ENCODE results near the gene TMEM40. TPM values are rescaled to one million over a fixed set of nuclear protein-coding genes. Genes with fewer than 3 reads are reported as not detected.

TMEM40 gene
- total RNA-seq, 3 donors from 2014 or later (not counting 1 experiment from before 2014, with no cell fraction given), result 5.3 to 6.5 TPM; not detected in 1

DNA sequence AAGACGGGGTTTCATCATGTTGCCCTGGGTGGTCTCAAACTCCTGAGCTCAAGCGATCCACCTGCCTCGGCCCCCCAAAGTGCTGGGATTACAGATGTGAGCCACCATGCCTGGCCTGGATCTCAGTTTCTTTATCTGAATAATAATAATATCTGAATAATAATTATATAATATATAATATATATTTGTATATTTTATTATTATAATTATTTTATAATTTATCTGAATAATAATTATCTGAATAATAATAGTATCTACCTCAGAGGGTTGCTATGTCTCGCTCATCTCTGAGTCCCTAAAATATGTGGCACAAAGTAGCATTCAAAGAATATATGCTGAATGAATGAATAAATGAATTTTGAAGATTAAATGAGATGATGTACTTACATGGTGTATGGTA is 44.8 kb downstream of the TMEM40 start:
- no peak for ATAC-seq
- TF ChIP-seq, protein P1, sequence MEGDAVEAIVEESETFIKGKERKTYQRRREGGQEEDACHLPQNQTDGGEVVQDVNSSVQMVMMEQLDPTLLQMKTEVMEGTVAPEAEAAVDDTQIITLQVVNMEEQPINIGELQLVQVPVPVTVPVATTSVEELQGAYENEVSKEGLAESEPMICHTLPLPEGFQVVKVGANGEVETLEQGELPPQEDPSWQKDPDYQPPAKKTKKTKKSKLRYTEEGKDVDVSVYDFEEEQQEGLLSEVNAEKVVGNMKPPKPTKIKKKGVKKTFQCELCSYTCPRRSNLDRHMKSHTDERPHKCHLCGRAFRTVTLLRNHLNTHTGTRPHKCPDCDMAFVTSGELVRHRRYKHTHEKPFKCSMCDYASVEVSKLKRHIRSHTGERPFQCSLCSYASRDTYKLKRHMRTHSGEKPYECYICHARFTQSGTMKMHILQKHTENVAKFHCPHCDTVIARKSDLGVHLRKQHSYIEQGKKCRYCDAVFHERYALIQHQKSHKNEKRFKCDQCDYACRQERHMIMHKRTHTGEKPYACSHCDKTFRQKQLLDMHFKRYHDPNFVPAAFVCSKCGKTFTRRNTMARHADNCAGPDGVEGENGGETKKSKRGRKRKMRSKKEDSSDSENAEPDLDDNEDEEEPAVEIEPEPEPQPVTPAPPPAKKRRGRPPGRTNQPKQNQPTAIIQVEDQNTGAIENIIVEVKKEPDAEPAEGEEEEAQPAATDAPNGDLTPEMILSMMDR (IDR thresholded peaks at IDR 0.05), result no peak
- H3K27me3 Mint-ChIP-seq (ENCODE audit: low read depth in 2 of 2), result peaks cover 6 to 27% of the 10 kb centered on the region in 2 donors

DNA sequence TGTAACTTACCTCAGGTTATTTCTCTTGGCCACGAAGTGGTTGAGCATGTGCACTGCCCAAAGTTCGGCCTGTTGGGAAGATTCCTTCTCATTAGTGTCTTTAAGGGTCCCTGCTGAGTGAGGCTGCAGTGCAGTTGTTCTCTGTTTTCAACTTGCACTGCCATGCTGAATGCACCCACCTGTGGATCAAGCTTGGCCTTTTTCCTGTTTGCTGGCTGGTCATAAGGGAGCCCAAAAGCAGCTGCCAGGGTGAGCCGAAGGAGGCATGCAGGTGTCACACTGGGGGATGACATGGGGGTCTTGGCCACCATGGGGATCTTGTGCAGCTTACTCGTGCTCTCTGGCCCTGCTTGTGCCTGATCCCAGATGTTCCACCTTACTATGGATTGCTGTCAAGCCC is 49.0 kb downstream of the TMEM40 start:
- DNase-seq, result no peak
- H3K27me3 Mint-ChIP-seq (ENCODE audit: low read depth in 2 of 2), result peaks cover 11 to 59% of the 10 kb centered on the region in 2 donors
- Histone ChIP-seq H3K36me3 (ENCODE audit: control insufficient read depth, insufficient read depth, low read length) (no peaks in the 10 kb centered on the region), H3K9me3 (ENCODE audit: control insufficient read depth, insufficient read depth, low read length) (no peaks in the 10 kb centered on the region), H3K27ac (ENCODE audit: low read length) (no peak overlapping the region), H3K4me1 (ENCODE audit: control insufficient read depth, insufficient read depth, low read length) (no peaks in the 10 kb centered on the region), H3K4me3 (ENCODE audit: low read length) (no peak overlapping the region), H3K27me3 (ENCODE audit: control insufficient read depth, insufficient read depth, low read length) (no peaks in the 10 kb centered on the region)
- TF ChIP-seq, protein P1 (IDR thresholded peaks at IDR 0.05), result no peak
- no peak for ATAC-seq
- no peaks in the 10 kb centered on the region for H3K4me1 Mint-ChIP-seq
- no peak overlapping the region for H3K27ac Mint-ChIP-seq
- H3K4me3 Mint-ChIP-seq, result no peak overlapping the region
- intact Hi-C loops (cut with micrococcal nuclease), result no loop called here
- H3K9me3 Mint-ChIP-seq, result no peaks in the 10 kb centered on the region
- WGBS (ENCODE audit: insufficient coverage), result 70% methylated on average over 4 of the region's 4 CpGs
- no peaks in the 10 kb centered on the region for H3K36me3 Mint-ChIP-seq

More for the DNA sequence above, 44.8 kb downstream of the TMEM40 start:
- 100% methylated on average over 4 of the region's 4 CpGs for WGBS (ENCODE audit: insufficient coverage)
- no peak for DNase-seq
- no peaks in the 10 kb centered on the region for H3K9me3 Mint-ChIP-seq
- H3K36me3 Mint-ChIP-seq, result no peaks in the 10 kb centered on the region
- intact Hi-C loops (cut with micrococcal nuclease), result no loop called here
- H3K4me1 Mint-ChIP-seq, result peaks cover under 1% of the 10 kb centered on the region in 2 donors
- Histone ChIP-seq H3K27me3 (ENCODE audit: control insufficient read depth, insufficient read depth, low read length) (no peaks in the 10 kb centered on the region), H3K27ac (ENCODE audit: low read length) (no peak overlapping the region), H3K9me3 (ENCODE audit: control insufficient read depth, insufficient read depth, low read length) (no peaks in the 10 kb centered on the region), H3K36me3 (ENCODE audit: control insufficient read depth, insufficient read depth, low read length) (no peaks in the 10 kb centered on the region), H3K4me3 (ENCODE audit: low read length) (no peak overlapping the region), H3K4me1 (ENCODE audit: control insufficient read depth, insufficient read depth, low read length) (no peaks in the 10 kb centered on the region)
- no peak overlapping the region for H3K27ac Mint-ChIP-seq
- H3K4me3 Mint-ChIP-seq, result no peak overlapping the region

DNA sequence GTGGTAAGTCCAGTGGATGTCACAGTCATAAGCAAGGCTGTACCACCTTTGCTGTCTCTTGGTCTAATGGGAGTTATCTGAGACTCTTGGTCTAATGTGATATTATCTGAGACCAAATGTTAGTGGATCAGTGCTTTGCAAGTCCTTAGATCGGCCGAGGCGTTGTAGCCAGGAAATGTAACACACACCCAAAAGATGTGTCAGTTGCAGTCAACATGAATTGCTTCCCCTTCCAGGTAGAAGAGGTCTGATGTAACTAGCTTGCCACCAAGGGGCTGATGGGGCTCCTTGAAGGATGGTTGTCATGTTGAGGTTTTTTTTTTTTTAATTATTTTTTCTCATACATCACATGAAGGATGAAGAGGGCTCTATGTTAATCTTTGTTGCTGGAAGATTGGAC is 49.7 kb downstream of the TMEM40 start:
- ATAC-seq, result no peak
- H3K9me3 Mint-ChIP-seq, result no peaks in the 10 kb centered on the region
- peaks cover 11 to 60% of the 10 kb centered on the region in 2 donors for H3K27me3 Mint-ChIP-seq (ENCODE audit: low read depth in 2 of 2)
- no peaks in the 10 kb centered on the region for H3K4me1 Mint-ChIP-seq
- TF ChIP-seq, protein P1 (IDR thresholded peaks at IDR 0.05), result no peak
- Histone ChIP-seq H3K4me3 (ENCODE audit: low read length) (no peak overlapping the region), H3K9me3 (ENCODE audit: control insufficient read depth, insufficient read depth, low read length) (no peaks in the 10 kb centered on the region), H3K27me3 (ENCODE audit: control insufficient read depth, insufficient read depth, low read length) (no peaks in the 10 kb centered on the region), H3K4me1 (ENCODE audit: control insufficient read depth, insufficient read depth, low read length) (no peaks in the 10 kb centered on the region), H3K36me3 (ENCODE audit: control insufficient read depth, insufficient read depth, low read length) (no peaks in the 10 kb centered on the region), H3K27ac (ENCODE audit: low read length) (no peak overlapping the region)
- 62% methylated on average over 3 of the region's 3 CpGs for WGBS (ENCODE audit: insufficient coverage)
- H3K27ac Mint-ChIP-seq, result no peak overlapping the region
- no peak for DNase-seq
- H3K36me3 Mint-ChIP-seq, result no peaks in the 10 kb centered on the region
- H3K4me3 Mint-ChIP-seq, result no peak overlapping the region
- intact Hi-C loops (cut with micrococcal nuclease), result no loop called here

DNA sequence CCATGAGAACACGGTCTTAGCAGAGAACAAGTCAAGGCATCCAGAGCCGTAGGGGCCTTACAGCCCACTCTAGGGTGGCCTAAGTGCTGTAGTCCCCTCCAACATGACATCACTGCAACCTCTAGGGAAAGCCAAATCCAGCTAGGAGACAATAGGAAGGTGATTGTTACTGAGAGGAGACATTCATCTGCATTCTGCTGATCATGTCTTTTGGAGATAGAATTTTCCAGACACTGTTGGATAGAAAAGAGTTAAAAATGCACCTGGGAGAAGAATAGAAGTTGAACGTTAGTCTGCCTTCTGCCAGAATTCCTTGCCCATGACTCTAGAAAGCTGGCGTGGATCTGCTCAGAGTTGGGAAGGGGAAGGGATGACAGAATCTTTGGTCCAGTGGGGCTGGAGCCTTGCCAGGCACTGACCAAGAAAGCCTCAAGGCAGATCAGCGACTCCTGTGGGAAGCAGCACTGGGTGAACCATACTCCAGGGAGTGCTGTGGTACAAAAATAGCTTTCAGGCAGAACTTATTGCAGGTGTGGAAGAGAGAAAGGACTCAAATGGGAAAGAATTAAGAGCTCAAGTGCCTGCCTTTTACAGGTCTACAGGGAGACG is 50.4 kb downstream of the TMEM40 start:
- Mint-ChIP-seq H3K4me1 (no peaks in the 10 kb centered on the region), H3K36me3 (no peaks in the 10 kb centered on the region), H3K9me3 (no peaks in the 10 kb centered on the region), H3K27ac (no peak overlapping the region), H3K27me3 (ENCODE audit: low read depth in 2 of 2) (peaks cover 11 to 60% of the 10 kb centered on the region in 2 donors), H3K4me3 (no peak overlapping the region)
- DNase-seq (no peak), ATAC-seq (no peak)
- Histone ChIP-seq H3K9me3 (ENCODE audit: control insufficient read depth, insufficient read depth, low read length) (no peaks in the 10 kb centered on the region), H3K4me1 (ENCODE audit: control insufficient read depth, insufficient read depth, low read length) (no peaks in the 10 kb centered on the region), H3K4me3 (ENCODE audit: low read length) (no peak overlapping the region), H3K27me3 (ENCODE audit: control insufficient read depth, insufficient read depth, low read length) (no peaks in the 10 kb centered on the region), H3K27ac (ENCODE audit: low read length) (no peak overlapping the region), H3K36me3 (ENCODE audit: control insufficient read depth, insufficient read depth, low read length) (no peaks in the 10 kb centered on the region)
- intact Hi-C loops (cut with micrococcal nuclease), result no loop called here
- TF ChIP-seq, protein P1 (IDR thresholded peaks at IDR 0.05), result no peak
- 82% methylated on average over 6 of the region's 6 CpGs for WGBS (ENCODE audit: insufficient coverage)
